Measurements from ENCODE around the gene SEPSECS. TPM values are rescaled to one million over a fixed set of nuclear protein-coding genes. Genes with fewer than 3 reads are reported as not detected.

Gene SEPSECS
- total RNA-seq, 4 donors from 2014 or later, result 6.4 to 8.5 (median 7.2) TPM

DNA sequence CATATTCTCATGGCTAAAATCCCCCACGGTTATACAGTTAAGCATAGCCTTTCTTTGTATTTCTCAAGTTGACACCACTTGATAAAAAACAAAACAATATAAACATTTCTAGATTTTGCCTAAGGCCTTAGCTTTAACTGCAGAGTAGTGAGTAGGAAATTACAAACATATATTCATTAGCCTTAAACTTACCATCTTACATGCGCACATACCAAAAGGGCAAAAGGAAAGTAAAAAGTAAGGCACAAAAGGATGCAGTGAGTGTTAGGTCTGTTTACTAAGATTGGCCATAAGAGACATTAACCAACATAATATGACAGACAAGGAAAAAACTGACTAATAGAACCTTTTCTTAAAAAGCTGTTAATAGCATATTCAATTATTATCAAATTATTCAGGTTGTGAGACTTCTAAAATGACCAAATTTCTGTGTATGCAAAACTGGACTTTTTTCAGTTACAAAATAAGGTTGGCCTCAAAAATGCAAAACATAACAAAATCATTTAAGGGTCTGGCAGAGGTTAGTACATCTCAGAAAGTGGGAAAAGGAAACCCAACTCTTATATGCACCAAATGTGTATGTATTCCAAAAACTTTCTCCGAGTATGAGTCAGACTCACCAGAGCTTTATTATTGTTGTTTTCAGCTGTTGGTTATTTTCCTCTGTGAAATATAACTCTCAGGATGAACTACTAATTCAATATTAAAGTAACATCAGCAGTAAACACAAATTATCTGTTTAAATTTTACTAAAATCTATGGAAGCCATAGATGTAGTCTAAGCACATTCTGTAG lies 39.9 kb downstream of the SEPSECS start:
- WGBS, 2 donors, result 85 to 86% methylated on average over 3 of the region's 3 CpGs
- intact Hi-C loops (cut with DNase I; ENCODE audit: low total_unique reads), result no loop called here
- no peak overlapping the region for H3K4me3 ChIP-seq (ENCODE audit: low read depth, poor library complexity, severe bottlenecking)
- TF ChIP-seq, protein P1, sequence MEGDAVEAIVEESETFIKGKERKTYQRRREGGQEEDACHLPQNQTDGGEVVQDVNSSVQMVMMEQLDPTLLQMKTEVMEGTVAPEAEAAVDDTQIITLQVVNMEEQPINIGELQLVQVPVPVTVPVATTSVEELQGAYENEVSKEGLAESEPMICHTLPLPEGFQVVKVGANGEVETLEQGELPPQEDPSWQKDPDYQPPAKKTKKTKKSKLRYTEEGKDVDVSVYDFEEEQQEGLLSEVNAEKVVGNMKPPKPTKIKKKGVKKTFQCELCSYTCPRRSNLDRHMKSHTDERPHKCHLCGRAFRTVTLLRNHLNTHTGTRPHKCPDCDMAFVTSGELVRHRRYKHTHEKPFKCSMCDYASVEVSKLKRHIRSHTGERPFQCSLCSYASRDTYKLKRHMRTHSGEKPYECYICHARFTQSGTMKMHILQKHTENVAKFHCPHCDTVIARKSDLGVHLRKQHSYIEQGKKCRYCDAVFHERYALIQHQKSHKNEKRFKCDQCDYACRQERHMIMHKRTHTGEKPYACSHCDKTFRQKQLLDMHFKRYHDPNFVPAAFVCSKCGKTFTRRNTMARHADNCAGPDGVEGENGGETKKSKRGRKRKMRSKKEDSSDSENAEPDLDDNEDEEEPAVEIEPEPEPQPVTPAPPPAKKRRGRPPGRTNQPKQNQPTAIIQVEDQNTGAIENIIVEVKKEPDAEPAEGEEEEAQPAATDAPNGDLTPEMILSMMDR (IDR thresholded peaks at IDR 0.05), result no peak
- no peak for TF ChIP-seq POLR2A (IDR thresholded peaks at IDR 0.05)
- no peak for DNase-seq (ENCODE audit: low spot score in 2 of 2)

DNA sequence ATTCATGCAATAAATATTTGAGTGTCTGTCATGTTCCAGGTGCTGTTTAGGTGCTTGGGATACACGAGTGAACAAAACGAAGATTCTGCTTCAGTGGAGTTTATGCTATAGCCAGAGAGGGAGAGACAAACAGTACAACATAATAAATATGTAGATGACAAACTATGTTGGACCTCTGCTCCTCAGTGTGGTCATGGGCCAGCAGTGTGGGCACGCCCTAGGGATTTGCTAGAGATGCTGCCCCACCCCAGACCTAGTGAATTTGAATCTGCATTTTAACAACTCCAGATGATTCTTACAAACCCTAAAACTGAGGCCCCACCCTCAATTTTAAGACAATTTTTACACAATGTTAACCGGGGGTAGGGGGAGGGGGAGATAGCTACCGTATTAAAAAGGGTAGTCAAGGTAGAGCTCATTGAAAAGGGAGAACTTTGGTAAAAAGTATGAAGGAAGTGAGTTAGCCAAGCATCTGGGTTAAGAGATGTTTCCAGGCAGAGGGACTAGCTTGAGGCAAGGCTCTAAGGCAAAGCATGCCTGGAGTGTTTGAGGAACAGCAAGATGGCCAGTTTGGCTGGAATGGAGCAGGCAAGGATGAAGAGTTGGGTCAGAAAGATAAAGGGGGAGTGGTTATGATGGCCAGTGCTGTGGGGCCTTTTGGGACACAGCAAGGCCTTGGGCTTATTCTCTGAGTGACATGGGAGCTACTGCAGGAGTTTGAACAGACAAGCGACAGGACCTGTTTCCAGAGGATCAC lies 42.4 kb downstream of the SEPSECS start:
- TF ChIP-seq, protein P1 (IDR thresholded peaks at IDR 0.05), result no peak
- TF ChIP-seq POLR2A (IDR thresholded peaks at IDR 0.05), result no peak
- H3K4me3 ChIP-seq (ENCODE audit: low read depth, poor library complexity, severe bottlenecking), result no peak overlapping the region
- WGBS, 2 donors, result 89 to 91% methylated on average over 6 of the region's 6 CpGs
- intact Hi-C loops (cut with DNase I; ENCODE audit: low total_unique reads), result no loop called here
- no peak for DNase-seq (ENCODE audit: low spot score in 2 of 2)

DNA sequence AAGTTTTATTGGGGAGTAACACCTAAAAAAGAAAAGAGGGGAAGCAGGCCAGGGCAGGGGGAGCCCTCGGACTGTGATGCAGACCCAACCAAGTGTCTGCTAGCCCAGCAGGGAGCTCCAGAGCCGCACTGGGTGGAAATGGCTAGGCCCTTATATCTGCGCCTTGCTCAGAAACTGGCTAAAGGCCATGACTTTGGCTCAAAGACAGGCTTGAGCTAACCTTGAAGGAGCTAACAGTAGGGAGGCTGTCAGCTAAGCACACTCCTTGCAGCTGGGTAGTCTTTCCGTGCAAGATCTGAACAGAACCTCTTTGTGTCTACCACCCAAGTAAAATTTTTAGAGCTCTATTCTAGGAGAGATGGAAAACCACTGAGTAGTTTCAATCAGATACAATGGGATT lies 43.0 kb downstream of the SEPSECS start:
- intact Hi-C loops (cut with DNase I; ENCODE audit: low total_unique reads), result no loop called here
- TF ChIP-seq, protein P1 (IDR thresholded peaks at IDR 0.05), result no peak
- no peak for TF ChIP-seq POLR2A (IDR thresholded peaks at IDR 0.05)
- WGBS, 2 donors, result 92 to 96% methylated on average over 4 of the region's 4 CpGs

DNA sequence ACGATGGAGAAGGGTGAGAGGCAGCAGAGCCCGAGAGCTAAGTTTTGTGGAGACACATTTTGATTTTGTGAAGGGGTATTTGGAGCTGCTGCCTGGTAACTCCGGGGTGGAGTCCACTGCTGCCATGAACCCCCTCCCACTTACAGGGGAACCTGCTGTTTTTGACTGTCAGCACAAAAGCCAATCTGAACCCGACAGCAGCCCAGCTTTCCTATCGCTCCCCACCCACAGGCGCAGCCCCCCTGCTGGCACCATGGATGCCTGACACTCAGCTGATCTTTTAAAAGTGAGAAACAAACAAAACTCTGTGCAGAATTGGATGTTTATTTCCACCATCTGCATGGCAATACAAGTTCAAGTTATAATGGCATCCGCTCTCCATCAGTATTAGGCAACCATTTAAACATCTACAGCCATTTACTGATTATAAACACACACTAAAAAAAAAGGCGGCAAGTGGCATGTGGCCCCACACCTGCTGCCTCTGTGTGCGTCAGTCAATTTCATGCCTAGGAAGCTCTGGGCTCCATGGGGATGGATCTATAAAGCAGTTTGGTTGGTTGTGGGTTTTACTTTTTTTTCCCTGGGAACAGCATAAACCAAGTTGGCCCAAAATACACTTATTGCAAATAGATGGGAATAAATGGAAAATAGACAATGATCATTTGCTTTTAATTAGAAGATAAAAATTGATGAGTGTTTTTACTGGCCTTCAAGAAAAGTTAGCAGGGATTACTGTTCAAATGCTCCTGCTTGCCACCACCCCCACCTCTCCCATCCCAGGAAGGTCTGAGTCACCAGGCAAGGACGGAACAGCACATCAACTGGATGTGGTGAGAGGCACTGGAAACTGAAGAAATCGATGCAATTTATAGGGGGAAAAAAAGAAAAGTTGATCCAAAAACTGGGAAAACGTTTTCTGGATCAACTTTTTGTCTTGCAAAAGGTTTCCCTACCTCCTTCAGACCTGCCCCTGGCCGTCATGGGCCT lies 46.0 kb downstream of the SEPSECS start:
- 68 to 73% methylated on average over 13 of the region's 13 CpGs for WGBS, 2 donors
- TF ChIP-seq, protein P1 (IDR thresholded peaks at IDR 0.05), result no peak
- TF ChIP-seq POLR2A (IDR thresholded peaks at IDR 0.05), result no peak
- intact Hi-C loops (cut with DNase I; ENCODE audit: low total_unique reads), result no loop called here
- H3K4me3 ChIP-seq (ENCODE audit: low read depth, poor library complexity, severe bottlenecking), result no peak overlapping the region
- DNase-seq (ENCODE audit: low spot score in 2 of 2), result no peak

More for the DNA sequence above, 43.0 kb downstream of the SEPSECS start:
- no peak overlapping the region for H3K4me3 ChIP-seq (ENCODE audit: low read depth, poor library complexity, severe bottlenecking)
- DNase-seq (ENCODE audit: low spot score in 2 of 2), result no peak

DNA sequence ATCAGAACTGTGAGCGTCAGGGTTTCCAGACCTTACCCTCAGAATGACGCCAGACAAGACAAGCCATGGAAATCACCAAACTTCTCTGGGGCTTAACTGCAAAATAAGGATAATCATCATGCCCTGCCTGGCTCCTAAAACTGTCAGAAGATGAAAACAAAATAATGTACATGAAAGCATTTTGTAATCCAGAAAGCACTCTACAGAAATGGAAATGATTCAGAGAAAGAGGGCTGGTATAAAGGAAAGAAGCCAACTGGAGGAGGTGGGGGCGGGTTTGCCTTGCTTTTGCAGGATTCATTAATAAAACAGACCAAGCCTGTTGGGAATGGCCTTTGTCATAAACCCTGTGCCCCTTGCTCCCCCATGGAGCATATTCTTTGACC lies 47.3 kb downstream of the SEPSECS start:
- H3K4me3 ChIP-seq (ENCODE audit: low read depth, poor library complexity, severe bottlenecking), result no peak overlapping the region
- no peak for DNase-seq (ENCODE audit: low spot score in 2 of 2)
- TF ChIP-seq POLR2A (IDR thresholded peaks at IDR 0.05), result no peak
- TF ChIP-seq, protein P1 (IDR thresholded peaks at IDR 0.05), result no peak
- intact Hi-C loops (cut with DNase I; ENCODE audit: low total_unique reads), result no loop called here
- 36 to 52% methylated on average over 3 of the region's 3 CpGs for WGBS, 2 donors

All from lower leg skin (tissue), 4 donors.